ENCODE measurements around the gene MYOZ3. TPM values are rescaled to one million over a fixed set of nuclear protein-coding genes. Genes with fewer than 3 reads are reported as not detected.

Gene MYOZ3
- total RNA-seq, 1 experiment from 2014 or later: not detected

DNA sequence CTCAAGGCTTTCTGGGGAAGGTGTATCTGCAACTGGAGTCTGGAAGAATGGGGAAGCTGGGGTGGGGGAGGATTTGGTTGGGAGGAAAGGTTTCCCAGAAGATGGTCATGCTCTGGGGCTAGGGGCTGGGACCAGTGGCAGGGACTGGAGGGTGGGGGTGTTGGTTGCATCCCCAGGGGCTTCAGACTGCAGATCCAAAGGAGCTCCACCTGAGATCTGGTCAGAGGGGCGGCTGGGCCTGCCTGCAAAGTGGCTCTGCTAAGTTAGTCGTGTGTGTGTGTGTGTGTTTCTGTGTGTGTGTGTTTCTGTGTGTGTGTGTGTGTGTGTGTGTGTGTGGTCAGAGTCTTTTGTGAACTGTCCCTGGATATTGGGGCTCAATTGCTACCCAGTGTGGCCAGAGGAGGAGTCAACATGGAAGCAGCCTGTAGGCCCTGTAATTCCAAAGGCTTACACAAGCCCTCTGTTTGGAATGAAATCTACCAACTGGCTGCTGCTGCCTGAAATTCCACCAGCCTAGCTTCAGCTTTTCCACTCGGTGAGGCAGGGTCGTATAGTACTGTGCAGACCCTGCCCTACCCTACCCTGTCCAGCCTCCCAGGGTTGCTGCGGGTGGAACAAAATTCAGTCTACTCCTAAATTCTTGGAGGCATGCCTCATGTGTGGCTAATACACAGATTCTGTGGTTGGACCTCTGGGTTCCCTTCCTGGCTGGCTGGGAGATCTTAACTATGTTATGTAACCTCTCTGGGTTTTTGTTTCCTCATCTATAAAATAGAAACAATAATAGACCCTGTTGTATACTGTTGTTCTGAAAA lies 33.1 kb upstream of the MYOZ3 start:
- no peak for DNase-seq (ENCODE audit: low spot score)

DNA sequence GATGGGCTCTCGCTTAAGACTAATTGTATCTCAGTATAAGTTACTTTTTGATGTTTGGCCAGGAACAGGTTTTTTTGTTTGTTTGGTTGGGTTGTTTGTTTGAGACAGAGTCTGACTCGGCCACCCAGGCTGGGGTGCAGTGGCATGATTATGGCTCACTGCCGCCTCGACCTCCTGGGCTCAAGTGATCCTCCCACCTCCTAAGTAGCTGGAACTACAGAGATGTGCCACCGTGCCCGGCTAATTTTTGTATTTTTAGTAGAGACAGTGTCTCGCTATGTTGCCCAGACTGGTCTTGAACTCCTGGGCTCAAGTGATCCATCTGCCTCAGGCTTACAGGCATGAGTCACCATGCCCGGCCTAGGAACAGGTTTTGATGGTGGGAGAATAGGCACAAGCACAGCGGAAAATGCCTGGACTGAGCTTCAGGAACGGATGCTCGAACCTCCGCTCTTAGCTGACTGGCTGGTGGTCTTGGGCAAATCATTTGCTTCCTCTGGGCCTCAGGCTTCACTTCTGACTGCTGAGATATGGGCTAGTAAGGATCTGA lies 32.0 kb upstream of the MYOZ3 start:
- no peak for DNase-seq (ENCODE audit: low spot score)

DNA sequence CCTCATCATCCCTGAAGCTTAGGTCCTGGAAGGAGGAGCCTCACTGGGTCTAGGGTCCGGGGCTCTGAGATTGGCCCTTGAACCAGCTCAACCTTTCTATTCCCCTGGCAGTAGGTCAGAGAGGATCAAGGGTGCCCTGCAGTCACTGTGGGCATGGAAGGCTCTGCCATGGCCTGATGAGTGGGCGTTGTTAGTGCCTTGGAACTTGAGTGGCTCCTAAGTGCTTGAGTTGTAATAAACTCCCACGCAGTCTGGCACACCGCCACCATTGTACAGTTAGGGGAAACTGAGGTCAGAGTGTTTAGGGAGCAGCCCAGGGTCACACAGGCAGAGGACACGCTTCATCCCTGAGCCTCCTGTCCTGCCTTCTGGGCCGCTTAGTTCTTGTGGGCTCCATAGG lies 31.0 kb upstream of the MYOZ3 start:
- DNase-seq (ENCODE audit: low spot score): no peak

DNA sequence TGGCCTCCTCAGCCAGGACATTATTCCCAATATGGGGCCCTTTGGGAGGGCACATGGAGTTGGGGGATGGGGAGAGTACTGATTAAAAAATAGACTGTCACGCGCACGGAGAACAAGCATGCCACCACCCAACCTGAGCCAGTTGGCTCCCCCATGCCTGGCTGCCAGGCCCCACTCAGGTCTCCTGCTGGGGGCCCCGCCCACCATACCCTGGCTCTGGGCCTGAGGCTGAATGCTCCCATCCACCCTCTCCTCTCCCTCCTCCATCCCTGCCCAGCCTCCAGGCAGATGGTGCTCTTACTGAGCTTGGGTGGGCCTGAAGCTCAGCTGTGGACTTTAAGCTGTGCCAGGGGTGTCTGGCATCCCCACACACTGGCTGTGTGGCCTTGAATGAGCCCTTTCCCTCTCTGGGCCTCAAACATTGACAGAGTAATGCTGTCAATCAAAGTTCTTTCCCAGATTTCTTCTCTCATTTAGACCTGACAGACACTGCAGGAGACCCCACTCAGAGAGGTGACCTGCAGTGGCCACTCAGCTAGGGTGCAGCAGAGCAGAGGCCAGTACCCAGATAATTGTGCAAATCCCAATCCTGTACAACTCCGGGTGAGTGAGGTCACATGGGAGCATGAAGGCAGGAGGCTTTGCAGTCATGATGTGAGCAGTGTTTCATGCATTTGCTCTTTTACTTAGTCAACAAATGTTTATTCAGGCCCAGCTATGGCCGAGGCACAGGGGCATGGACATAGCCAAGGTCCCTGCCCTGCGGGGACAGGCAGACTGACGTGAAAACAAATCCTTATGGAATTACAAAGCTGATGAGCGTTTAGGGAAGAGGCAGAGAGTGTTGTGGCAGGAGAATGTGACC lies 30.4 kb upstream of the MYOZ3 start:
- no peak for DNase-seq (ENCODE audit: low spot score)

DNA sequence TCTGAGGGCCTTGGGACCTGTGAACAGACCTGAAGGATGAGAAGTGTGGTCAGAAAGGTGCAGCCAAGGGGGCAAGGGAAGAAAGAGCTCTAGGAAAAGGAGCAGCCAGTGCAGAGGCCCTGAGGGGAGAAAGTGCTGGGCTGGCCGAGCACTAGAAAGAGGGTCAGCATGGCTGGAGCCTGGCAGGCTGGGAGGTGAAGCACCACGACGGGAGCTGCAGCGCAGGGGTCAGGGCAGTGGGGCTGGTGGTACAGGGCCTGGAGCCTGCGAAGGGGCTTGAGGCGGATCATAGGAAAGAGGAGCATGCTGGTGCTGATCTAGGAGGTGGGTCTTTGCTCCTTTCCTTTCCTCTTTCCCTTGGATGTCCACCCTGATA lies 29.7 kb upstream of the MYOZ3 start:
- DNase-seq (ENCODE audit: low spot score): no peak

DNA sequence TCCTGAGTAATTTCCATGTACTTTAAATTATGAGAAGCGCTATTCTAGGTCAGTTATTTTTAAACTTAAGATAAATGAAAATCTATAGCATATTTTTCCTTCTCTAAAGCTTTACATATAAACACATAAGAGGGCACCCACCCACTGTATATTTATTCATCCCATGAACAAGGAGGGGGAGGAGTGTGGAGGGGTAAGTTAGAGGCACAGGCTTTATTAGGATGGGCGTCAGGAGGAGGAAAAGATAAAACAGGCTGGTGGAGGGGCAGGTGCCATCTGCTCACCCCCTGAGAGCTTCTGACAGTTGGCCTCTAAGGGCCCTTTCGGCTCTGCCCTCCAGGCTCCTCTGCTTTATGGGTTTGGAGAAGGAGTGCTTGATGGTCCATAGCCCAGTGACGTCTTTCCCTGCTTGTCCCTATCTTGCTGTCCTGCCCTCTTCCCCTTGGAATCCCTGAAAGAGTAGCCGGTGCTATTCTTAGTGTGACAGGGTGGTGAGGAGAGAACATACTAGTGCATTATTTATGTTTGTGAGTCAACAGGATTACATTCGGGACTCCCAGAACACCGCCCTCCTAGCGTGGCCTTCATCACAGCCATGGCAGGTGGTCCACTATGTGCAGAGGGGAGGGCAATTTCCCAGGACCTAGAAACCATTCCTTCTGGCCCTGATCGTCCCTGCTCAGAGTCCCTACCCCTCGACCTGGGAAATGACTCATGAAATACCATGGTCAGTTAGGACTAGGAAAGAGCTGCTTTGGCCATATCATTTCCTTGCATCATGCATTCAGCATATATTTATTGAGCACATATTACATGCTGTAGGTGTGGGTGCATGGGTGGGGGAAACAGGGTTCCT lies 28.5 kb upstream of the MYOZ3 start:
- no peak for DNase-seq (ENCODE audit: low spot score)

DNA sequence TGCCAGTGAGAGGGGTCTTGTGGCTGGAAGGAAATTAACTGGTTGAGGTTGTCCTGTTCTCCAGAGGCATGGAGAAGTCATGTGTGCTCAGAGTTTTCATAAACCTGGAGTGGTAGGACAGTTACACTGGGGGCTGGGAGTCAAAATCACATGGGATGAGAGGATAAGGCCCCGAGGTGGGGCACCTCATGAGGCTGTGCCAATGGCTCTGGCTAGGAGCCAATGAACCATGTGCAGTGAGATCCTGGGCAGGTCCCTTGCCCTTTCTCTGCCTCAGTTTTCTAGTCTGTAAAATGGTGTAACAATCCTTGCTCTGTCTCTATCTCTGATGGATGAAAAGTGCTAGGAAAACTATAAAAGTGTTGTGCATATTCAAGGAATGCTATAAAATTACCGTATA lies 27.6 kb upstream of the MYOZ3 start:
- DNase-seq (ENCODE audit: low spot score): no peak

DNA sequence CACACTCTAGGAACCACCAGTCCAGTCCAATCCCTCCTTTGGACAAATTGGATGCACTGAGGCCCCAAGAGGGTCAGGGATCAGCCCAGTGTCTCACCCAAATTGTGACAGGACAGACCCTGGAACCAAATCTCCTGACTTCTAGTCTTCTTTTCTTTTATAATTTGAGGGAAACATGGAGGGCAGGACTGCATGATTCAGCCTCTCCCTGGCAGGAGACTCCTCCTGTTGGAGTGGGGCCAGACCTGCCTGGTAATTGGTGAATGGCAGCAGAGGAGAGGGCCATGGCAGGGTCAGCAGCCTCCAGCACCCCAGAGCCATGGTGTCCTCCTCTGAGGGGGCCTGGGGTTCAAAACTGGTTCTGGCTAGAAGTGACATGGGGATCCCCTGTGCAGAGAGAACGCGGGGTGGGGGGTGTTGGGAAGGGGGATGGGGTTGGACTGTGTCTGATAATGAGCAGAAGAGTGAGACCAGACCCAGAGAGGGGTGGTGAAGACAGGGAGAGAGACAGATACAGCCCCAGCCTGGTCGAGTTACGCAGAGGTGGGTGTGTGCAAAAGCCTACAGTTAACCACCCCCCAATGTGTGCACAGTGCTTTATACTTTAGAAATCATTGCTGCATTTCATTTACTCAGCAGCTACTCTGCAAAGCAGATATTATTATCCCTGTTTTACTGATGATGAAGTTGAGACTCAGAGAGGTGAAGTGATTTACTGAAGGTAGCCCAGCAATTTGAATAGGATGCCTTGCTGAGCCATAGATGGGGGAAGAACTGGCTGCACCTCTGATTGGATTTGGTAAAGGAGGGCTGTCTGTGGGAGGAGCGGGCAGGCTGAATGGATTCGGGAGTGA lies 24.4 kb upstream of the MYOZ3 start:
- DNase-seq (ENCODE audit: low spot score): peak; percentile 86

DNA sequence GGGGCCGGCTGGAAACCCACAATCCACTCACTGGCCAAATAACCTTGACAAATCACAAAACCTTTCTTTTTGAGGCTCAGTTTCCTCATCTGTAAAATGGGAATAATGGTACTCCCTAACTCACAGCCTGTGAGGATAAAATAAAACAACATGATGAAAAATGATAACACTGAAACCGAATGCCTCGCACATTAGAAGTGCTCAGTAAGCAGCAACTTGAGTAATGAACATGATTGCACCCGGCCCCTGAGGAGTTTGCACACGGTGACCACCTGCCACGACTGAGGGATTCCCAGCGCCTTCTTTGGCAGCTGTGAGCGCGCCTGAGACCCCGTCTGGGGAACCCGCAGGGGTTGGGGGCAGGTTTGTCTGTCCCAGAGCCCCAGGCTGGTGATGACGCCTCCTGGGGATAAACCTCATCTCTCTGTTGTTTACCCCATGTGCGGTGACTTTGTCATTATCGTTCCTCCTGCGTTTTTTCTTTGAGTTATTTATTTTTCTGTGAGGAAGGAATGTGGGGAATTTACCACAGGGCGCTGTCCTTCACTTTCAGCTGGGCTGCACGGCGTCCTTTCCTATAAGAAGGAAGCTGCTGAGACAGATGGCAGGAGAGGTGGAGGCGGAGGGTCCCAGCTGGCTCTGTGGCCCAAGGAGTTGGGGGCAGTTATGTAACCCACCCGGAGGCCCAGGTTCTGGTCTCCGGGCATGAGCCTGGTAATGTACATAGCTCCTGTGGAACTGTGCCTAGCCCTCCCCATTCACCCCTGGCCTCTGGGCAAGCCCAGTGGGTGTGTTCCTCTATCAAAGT lies 23.6 kb upstream of the MYOZ3 start:
- DNase-seq (ENCODE audit: low spot score): peak; percentile 96

DNA sequence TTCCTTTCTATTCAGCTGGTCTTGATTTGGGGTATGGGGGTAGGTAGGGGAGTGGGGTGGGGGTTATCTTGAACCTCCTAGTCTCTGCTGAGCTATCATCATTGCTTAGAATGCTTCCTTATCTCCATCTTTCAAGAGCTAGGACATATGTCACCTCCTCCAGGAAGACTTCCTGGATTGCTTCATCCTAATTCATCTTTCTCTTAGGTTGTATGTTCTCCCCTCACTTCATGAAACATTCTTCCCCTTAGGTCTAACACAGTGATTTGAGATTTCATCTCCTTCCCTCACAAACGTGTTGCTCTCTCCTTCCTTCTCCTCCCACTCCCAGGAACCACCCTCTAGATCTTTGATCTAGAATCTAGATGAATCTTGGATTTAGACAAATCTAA lies 23.0 kb upstream of the MYOZ3 start:
- DNase-seq (ENCODE audit: low spot score): no peak

DNA sequence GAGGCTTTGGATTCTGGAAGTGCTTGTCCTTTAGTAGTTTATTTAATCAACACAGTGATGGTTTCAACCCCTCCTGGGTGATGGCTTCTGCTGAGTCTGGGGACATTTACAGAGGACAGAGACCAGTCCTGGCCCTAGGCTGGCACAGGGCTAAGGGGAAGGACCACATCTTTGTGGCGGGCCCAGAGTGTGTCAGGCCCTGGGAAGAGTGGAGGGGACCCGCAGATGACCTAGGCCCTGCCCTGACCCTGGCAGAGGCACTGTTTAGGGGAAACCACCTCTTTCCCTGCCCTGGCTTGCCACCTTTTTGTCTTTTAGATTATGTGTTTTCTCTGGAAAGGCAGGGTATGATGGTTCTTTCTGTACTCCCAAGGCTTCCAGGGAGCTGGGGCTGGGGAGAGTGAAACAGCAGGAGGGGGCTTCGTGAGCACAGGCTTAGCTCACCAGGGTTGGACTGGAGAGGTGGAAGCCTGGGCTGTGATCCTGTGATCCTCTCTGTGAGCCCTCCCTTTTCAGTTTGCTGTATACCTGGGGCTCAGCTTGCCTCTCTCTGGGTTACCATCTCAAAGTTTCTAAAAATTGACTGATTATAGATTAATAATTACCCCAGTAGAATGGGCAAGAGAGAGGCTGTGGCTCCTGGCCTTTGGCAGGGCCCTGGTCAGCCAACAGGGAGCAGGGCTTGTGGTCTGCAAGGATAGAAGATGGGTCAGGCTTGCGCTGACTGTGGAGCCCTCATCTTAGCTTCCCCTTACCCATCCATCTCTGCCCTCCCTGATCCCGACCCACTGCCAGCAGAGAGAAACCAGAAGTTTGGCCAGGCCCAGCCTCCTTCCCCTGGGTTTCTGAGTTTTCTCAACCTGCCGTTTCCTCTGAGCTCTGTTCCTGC lies 22.3 kb upstream of the MYOZ3 start:
- DNase-seq (ENCODE audit: low spot score): no peak

DNA sequence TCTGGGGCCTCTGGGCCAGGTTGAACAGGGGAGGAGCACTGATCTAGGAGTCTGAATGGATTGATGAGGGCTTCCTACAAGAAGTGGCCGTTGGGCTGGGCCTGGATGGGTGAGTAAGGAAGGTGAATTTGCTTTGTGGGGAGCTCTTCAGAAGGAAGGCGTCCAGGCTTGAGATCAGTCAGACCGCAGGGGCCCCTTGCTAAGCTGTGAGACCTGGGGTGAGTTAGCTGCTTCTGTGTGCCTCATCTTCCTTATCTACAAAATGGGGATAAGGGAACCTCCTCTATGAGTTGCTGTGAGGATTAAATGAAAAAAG lies 21.7 kb upstream of the MYOZ3 start:
- no peak for DNase-seq (ENCODE audit: low spot score)

DNA sequence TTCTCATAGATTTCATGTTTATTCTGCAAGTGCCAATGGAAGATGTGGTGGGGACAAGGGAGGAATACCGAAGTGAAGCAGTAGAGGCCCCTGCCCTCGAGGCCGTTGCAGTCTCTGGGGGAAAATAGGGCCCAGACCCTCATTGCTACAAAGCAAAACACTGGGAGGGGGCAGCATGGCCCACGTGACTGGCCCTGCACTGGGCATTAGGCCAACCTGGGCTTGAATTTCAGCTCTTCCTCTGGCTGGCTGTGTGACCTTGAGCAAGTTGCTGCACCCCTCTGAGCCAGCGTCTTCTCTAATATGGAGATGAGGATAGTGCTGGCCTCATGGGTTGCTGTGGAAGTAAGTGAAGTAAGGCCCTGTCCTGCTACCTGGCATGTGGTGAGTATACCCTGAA lies 21.3 kb upstream of the MYOZ3 start:
- no peak for DNase-seq (ENCODE audit: low spot score)

DNA sequence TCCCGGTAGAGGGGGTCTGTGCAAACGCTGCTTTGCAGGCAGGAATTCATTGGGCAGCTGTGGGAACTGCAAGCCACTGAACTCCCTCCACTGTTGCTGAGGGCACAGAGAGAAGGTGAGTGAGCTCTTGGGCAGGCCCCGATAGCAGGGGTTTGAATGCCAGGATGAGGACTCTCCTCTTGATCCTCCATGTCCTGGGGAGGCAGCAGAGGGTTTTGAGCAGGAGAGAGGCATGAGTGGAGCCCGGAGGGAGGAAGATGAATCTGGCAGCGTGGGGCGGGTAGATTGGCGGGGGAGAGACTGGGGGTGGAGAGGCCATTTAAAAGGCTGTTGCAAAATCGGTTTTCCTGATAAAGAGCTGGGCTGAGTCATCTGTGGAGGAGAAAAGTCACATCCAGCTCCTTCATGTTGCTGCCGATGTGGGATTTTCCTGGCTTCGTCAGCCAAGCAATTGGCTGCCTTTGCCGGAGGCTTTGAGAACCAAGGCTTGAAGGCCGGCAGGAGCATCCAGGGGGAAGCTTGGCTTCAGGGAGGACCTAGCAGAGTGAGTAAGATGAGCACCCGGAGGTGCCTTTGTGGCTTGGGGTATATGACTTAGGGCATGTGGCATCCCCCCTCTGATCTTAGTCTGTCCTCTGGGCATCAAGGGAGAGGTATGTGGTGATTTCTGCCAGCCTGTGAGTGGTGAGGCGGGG lies 20.6 kb upstream of the MYOZ3 start, which contains the start of gene SYNPO:
SYNPO (plus strand) TSS at position 350 of the 695 bp plus-strand sequence. CDS start 7,616 bp downstream, outside the sequence.
- peak; percentile 85 for DNase-seq (ENCODE audit: low spot score)

DNA sequence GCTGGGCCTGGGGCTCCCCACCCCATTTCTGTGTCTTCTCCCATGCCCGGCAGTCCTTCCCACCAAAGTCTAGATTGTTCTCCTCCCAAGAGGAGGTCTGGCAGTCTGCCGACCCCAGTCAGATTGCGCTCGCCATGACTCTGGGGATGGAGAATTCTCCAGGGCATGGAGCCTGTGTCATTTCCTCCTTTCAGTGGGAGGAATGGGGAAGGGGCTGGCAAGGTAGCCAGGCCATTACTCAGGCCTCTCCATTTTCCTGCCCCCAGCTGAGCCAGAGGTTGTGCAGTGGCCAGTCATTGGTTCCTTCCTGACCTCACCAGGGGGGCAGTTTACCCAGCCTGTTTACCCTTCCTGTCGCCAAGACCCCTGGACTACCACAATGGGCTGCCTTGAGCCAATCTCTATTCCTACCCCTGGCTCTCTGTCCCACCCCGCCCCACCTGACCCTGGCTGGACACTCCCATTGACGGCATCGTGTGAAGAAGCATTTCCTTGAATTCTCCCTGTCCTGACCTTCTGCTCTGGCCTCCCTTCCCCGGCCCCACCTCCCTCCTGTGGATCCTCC lies 20.0 kb upstream of the MYOZ3 start:
- peak; percentile 57 for DNase-seq (ENCODE audit: low spot score)

DNA sequence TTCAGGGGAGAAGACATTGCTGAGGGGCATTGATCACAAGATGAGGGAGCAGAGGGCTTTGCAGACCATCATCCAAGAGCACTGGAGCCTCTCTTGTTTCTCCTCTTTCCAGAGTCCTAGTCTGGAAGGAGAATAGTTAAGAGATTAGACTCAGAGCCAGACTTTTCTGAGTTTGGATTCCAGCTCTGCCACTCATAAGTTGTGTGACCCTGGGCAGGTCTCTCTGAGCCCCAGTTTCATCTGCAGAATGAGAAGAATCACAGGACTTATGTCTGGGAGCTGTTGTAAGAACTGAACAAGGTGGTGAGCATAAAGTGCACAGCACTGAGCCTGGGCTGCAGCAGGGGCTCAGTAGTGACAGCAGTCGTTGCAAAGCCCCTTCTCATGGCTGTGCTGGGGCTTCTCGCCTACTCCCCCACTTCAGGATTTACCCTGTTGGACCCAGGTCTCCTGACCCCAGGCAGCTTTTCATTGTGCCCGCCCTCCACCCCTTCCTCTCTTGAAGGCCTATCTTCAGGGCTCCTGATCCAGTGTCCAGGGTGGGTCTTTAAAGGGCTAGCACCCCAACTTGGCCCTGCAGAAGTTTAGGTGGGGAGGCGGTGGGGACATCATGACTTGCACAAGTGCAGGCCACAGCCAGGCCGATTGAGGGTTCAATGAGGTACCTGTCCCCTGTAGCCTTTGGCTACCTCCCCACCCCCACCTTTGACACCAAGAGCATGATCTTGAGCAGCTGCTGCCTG lies 19.1 kb upstream of the MYOZ3 start:
- DNase-seq (ENCODE audit: low spot score): no peak

DNA sequence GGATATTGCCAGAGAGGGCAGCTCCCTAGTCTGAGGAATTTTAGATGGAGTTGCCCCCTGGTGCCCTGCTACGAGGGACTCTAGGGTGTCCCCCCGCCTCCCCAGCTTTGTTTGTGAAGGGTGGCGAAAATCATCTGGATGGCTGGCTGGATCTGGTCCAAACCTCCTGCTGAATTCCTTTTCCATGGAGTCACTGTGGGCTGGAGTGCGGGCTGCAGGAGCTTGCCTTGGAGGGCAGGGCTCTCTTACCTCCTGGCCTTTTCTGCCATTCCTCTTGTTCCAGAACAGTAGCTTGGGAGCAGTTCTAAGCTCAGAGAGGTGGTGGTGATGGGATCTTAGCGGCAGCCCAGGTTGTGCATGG lies 18.5 kb upstream of the MYOZ3 start:
- DNase-seq (ENCODE audit: low spot score): peak; percentile 91
